ENCODE data around the gene UBR4.

The UBR4 gene

GRCh38 chr1:19091196-19091953 lies 118.7 kb downstream of the UBR4 start:
- no peak for DNase-seq (ENCODE audit: low read depth in 2 of 2)

- no peak for DNase-seq (ENCODE audit: low read depth in 2 of 2)
Measured at GRCh38 chr1:19089524-19089923, 120.5 kb downstream of the UBR4 start.

- no peak for DNase-seq (ENCODE audit: low read depth in 2 of 2)
Measured at GRCh38 chr1:19088717-19089442, 121.2 kb downstream of the UBR4 start.

GRCh38 chr1:19087737-19088594 lies 122.1 kb downstream of the UBR4 start:
- no peak for DNase-seq (ENCODE audit: low read depth in 2 of 2)

- DNase-seq (ENCODE audit: low read depth in 2 of 2): no peak
Measured at GRCh38 chr1:19087017-19087736, 122.9 kb downstream of the UBR4 start.

GRCh38 chr1:19086176-19086875 lies 123.7 kb downstream of the UBR4 start:
- DNase-seq (ENCODE audit: low read depth in 2 of 2): no peak

- DNase-seq (ENCODE audit: low read depth in 2 of 2): no peak
Measured at GRCh38 chr1:19084206-19084738, 125.8 kb downstream of the UBR4 start.

GRCh38 chr1:19083081-19083480 lies 127.0 kb downstream of the UBR4 start:
- DNase-seq (ENCODE audit: low read depth in 2 of 2): no peak

GRCh38 chr1:19081218-19081893 lies 128.7 kb downstream of the UBR4 start:
- no peak for DNase-seq (ENCODE audit: low read depth in 2 of 2)

- DNase-seq (ENCODE audit: low read depth in 2 of 2): no peak
Measured at GRCh38 chr1:19080721-19081120, 129.3 kb downstream of the UBR4 start.

- no peak for DNase-seq (ENCODE audit: low read depth in 2 of 2)
Measured at GRCh38 chr1:19079541-19080472, 130.3 kb downstream of the UBR4 start.

GRCh38 chr1:19078536-19078935 lies 131.5 kb downstream of the UBR4 start:
- DNase-seq (ENCODE audit: low read depth in 2 of 2): no peak

- no peak for DNase-seq (ENCODE audit: low read depth in 2 of 2)
Measured at GRCh38 chr1:19076841-19077616, 133.0 kb downstream of the UBR4 start.

GRCh38 chr1:19074902-19075721 lies 135.0 kb downstream of the UBR4 start:
- no peak for DNase-seq (ENCODE audit: low read depth in 2 of 2)

GRCh38 chr1:19074361-19074901 lies 135.6 kb downstream of the UBR4 start:
- DNase-seq (ENCODE audit: low read depth in 2 of 2): peak in 1 of 2 donors; percentile 23

GRCh38 chr1:19073311-19074186 lies 136.5 kb downstream of the UBR4 start:
- DNase-seq (ENCODE audit: low read depth in 2 of 2): no peak

All from stimulated activated CD4-positive, alpha-beta T cell treated with anti-CD3 and anti-CD28 coated beads, Interleukin-4, amount 100 ng/mL, for 48 hours (primary cell).